ENCODE results near the gene OR52A1. TPM values are rescaled to one million over a fixed set of nuclear protein-coding genes. Genes with fewer than 3 reads are reported as not detected.

The OR52A1 gene
- total RNA-seq, 1 experiment from 2014 or later = not detected

DNA sequence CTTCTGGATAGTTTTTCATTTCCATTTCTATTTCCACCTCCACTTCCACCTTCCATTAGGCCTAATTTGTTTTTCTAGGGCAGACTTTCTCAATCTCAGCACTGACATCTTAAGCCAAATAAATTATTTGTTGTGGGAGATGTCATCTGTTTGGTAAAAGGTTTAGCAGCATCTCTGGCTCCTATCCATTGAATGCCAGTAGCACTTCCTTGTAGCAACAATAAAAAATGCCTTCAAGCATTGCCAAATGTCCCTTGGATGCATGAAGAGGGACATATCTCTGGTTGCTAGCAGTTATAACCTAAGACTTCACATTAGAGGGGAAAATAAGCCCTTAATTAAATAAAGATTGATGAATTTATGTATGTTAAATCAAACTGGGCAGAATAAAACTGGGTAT, 18.3 kb downstream of the OR52A1 start:
- intact Hi-C loops (cut with micrococcal nuclease; ENCODE audit: unreplicated experiment) = no loop called here
- Mint-ChIP-seq H3K4me3 (ENCODE audit: unreplicated experiment) (no peak overlapping the region), H3K36me3 (ENCODE audit: insufficient read depth, unreplicated experiment) (no peaks in the 10 kb centered on the region), H3K9me3 (ENCODE audit: unreplicated experiment) (no peaks in the 10 kb centered on the region), H3K27ac (ENCODE audit: unreplicated experiment) (no peak overlapping the region), H3K4me1 (ENCODE audit: low read depth, unreplicated experiment) (no peaks in the 10 kb centered on the region), H3K27me3 (ENCODE audit: insufficient read depth, unreplicated experiment) (peaks cover 10% of the 10 kb centered on the region)
- CTCF ChIA-PET = no interaction called here
- DNase-seq = no peak
- Histone ChIP-seq H3K36me3 (ENCODE audit: control insufficient read depth, insufficient read depth, low read length) (no peaks in the 10 kb centered on the region), H3K27me3 (replicated peaks; ENCODE audit: control insufficient read depth, insufficient read depth, low read length) (no peaks in the 10 kb centered on the region), H3K9me3 (no peaks in the 10 kb centered on the region), H3K4me1 (no peaks in the 10 kb centered on the region), H3K4me3 (ENCODE audit: low read depth, low read length) (no peak overlapping the region)
- BruUV-seq (replicated peaks) = no TSS peak
- TF ChIP-seq, protein P1, sequence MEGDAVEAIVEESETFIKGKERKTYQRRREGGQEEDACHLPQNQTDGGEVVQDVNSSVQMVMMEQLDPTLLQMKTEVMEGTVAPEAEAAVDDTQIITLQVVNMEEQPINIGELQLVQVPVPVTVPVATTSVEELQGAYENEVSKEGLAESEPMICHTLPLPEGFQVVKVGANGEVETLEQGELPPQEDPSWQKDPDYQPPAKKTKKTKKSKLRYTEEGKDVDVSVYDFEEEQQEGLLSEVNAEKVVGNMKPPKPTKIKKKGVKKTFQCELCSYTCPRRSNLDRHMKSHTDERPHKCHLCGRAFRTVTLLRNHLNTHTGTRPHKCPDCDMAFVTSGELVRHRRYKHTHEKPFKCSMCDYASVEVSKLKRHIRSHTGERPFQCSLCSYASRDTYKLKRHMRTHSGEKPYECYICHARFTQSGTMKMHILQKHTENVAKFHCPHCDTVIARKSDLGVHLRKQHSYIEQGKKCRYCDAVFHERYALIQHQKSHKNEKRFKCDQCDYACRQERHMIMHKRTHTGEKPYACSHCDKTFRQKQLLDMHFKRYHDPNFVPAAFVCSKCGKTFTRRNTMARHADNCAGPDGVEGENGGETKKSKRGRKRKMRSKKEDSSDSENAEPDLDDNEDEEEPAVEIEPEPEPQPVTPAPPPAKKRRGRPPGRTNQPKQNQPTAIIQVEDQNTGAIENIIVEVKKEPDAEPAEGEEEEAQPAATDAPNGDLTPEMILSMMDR (IDR thresholded peaks at IDR 0.05; ENCODE audit: insufficient read depth in 1 of 2, low read depth in 1 of 2, low read length in 1 of 2, severe bottlenecking in 1 of 2, unreplicated experiment in 1 of 2) = no peak
- POLR2A ChIA-PET = no interaction called here

DNA sequence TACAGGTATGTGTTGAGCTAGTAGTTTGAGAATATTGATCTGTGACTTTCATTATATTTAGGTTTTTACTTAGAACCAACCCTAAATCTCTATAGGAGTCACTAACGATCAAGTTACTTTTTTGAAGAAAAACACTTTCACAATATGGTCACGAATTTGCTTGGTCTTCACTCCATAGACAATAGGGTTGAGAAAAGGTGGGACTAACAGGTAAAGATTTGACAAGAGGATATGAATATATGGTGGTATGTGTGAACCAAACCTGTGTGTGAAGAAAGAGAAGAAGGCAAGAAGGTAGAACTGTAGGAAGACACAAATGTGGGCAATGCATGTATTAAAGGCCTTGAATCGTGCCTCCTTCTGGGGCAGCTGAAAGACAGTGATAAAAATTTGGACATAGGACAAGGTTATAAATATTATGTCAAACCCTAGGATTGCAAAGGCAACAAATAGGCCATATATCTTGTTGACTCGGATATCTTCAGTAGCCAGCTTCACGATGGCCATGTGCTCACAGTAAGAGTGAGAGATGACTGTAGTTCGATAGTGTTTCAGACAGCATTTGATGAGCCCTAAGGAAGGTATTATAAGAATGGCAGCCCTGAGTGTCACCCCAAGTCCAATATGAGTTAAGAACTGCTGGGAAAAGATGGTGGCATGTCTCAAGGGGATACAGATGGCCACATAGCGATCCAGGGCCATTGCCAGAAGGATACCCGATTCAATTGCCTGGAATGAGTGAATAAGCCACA, 22.8 kb downstream of the OR52A1 start:
- ChIA-PET POLR2A (no interaction called here), CTCF (no interaction called here)
- Histone ChIP-seq H3K9me3 (no peaks in the 10 kb centered on the region), H3K27me3 (replicated peaks; ENCODE audit: control insufficient read depth, insufficient read depth, low read length) (no peaks in the 10 kb centered on the region), H3K36me3 (ENCODE audit: control insufficient read depth, insufficient read depth, low read length) (no peaks in the 10 kb centered on the region), H3K4me3 (ENCODE audit: low read depth, low read length) (no peak overlapping the region), H3K4me1 (no peaks in the 10 kb centered on the region)
- Mint-ChIP-seq H3K36me3 (ENCODE audit: insufficient read depth, unreplicated experiment) (no peaks in the 10 kb centered on the region), H3K4me3 (ENCODE audit: unreplicated experiment) (no peak overlapping the region), H3K4me1 (ENCODE audit: low read depth, unreplicated experiment) (no peaks in the 10 kb centered on the region), H3K27ac (ENCODE audit: unreplicated experiment) (no peak overlapping the region), H3K9me3 (ENCODE audit: unreplicated experiment) (no peaks in the 10 kb centered on the region), H3K27me3 (ENCODE audit: insufficient read depth, unreplicated experiment) (no peaks in the 10 kb centered on the region)
- no peak for DNase-seq
- no TSS peak for BruUV-seq (replicated peaks)
- intact Hi-C loops (cut with micrococcal nuclease; ENCODE audit: unreplicated experiment) = no loop called here
- TF ChIP-seq, protein P1 (IDR thresholded peaks at IDR 0.05; ENCODE audit: insufficient read depth in 1 of 2, low read depth in 1 of 2, low read length in 1 of 2, severe bottlenecking in 1 of 2, unreplicated experiment in 1 of 2) = no peak

DNA sequence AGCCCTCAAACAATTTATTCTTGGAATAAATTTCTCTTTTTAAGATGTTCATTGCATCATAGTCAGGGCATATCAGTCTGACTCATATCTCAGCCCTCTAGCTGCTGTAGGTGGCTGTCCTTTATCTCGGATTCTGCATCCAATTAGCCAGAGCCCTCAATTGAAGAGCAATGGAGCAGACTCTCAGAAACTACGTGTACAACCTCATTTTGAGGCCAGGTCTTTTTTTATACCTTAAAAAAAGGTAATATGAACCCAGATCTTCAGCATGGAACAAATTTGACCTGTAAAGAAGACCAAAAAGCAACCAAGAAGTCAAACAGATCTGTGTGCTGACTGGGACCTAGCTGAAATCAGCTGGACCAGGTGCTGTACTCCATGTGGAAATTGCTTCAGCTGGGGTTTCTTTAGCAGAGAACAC, 25.1 kb downstream of the OR52A1 start:
- Mint-ChIP-seq H3K4me3 (ENCODE audit: unreplicated experiment) (no peak overlapping the region), H3K27ac (ENCODE audit: unreplicated experiment) (no peak overlapping the region), H3K36me3 (ENCODE audit: insufficient read depth, unreplicated experiment) (no peaks in the 10 kb centered on the region), H3K27me3 (ENCODE audit: insufficient read depth, unreplicated experiment) (no peaks in the 10 kb centered on the region), H3K4me1 (ENCODE audit: low read depth, unreplicated experiment) (no peaks in the 10 kb centered on the region), H3K9me3 (ENCODE audit: unreplicated experiment) (no peaks in the 10 kb centered on the region)
- BruUV-seq (replicated peaks) = no TSS peak
- no peak overlapping the region for H3K4me3 ChIP-seq (ENCODE audit: low read depth, low read length)
- no peaks in the 10 kb centered on the region for H3K4me1 ChIP-seq
- TF ChIP-seq, protein P1 (IDR thresholded peaks at IDR 0.05; ENCODE audit: insufficient read depth in 1 of 2, low read depth in 1 of 2, low read length in 1 of 2, severe bottlenecking in 1 of 2, unreplicated experiment in 1 of 2) = no peak
- CTCF ChIA-PET = no interaction called here
- no peaks in the 10 kb centered on the region for H3K36me3 ChIP-seq (ENCODE audit: control insufficient read depth, insufficient read depth, low read length)
- H3K9me3 ChIP-seq = no peaks in the 10 kb centered on the region
- POLR2A ChIA-PET = no interaction called here
- no peak for DNase-seq
- intact Hi-C loops (cut with micrococcal nuclease; ENCODE audit: unreplicated experiment) = no loop called here
- no peaks in the 10 kb centered on the region for H3K27me3 ChIP-seq (replicated peaks; ENCODE audit: control insufficient read depth, insufficient read depth, low read length)
